Ishikawa (cell line): ENCODE data around the gene DGKI.

Experiments used
- CEBPB ChIP-seq: IDR thresholded peaks from 2 replicates; pipeline ENCODE4 v1.6.1; 2012
- CREB1 ChIP-seq: IDR thresholded peaks from 2 replicates; pipeline ENCODE4 v1.6.1; 2012; ENCODE audit warnings: low read depth
- EGR1 ChIP-seq: IDR thresholded peaks from 2 replicates; pipeline ENCODE4 v1.6.1; 2012
- EP300 ChIP-seq: IDR thresholded peaks from 2 replicates; pipeline ENCODE4 v1.6.1; 2012; ENCODE audit warnings: borderline replicate concordance
- FOXM1 ChIP-seq: IDR thresholded peaks from 2 replicates; pipeline ENCODE4 v1.6.1; 2012; ENCODE audit warnings: low read depth, borderline replicate concordance
- MAX ChIP-seq: IDR thresholded peaks from 2 replicates; pipeline ENCODE4 v1.6.1; 2012
- NFIC ChIP-seq: IDR thresholded peaks from 2 replicates; pipeline ENCODE4 v1.6.1; 2012
- RAD21 ChIP-seq: IDR thresholded peaks from 2 replicates; pipeline ENCODE4 v1.6.1; 2012; ENCODE audit warnings: low read depth
- REST ChIP-seq: IDR thresholded peaks from 2 replicates; pipeline ENCODE4 v1.6.1; 2012; ENCODE audit warnings: low read depth, mild to moderate bottlenecking
- TAF1 ChIP-seq: IDR thresholded peaks from 2 replicates; pipeline ENCODE4 v1.6.1; 2012; ENCODE audit warnings: low read depth, mild to moderate bottlenecking
- TCF12 ChIP-seq: IDR thresholded peaks from 2 replicates; pipeline ENCODE4 v1.6.1; 2012; ENCODE audit warnings: low read depth
- TEAD4 ChIP-seq: IDR thresholded peaks from 2 replicates; pipeline ENCODE4 v1.6.1; 2012
- USF1 ChIP-seq: IDR thresholded peaks from 2 replicates; pipeline ENCODE4 v1.6.1; 2012
- YY1 ChIP-seq: IDR thresholded peaks from 2 replicates; pipeline ENCODE4 v1.6.1; 2012; ENCODE audit warnings: low read depth
- ZBTB7A ChIP-seq: IDR thresholded peaks from 2 replicates; pipeline ENCODE4 v1.6.1; 2012; ENCODE audit warnings: low read depth

Gene DGKI

GRCh38 chr7:137742051-137742450 is 104.7 kb downstream of the DGKI start:
- TF ChIP-seq MAX (no peak), ZBTB7A (no peak), FOXM1 (no peak), CREB1 (no peak), CEBPB (no peak), NFIC (no peak), YY1 (no peak), RAD21 (no peak), TEAD4 (no peak), USF1 (no peak), EGR1 (no peak), EP300 (no peak), REST (no peak), TCF12 (no peak), TAF1 (no peak)

- TF ChIP-seq ZBTB7A (no peak), CREB1 (no peak), TAF1 (no peak), FOXM1 (no peak), YY1 (no peak), EP300 (no peak), MAX (no peak), USF1 (no peak), CEBPB (no peak), EGR1 (no peak), TCF12 (no peak)
These were observed 105.3 kb downstream of the DGKI start for GRCh38 chr7:137741443-137741842.

GRCh38 chr7:137734221-137734620 is 112.6 kb downstream of the DGKI start:
- no peak for TF ChIP-seq USF1

GRCh38 chr7:137732168-137732567 is 114.6 kb downstream of the DGKI start:
- no peak for TF ChIP-seq FOXM1
- TF ChIP-seq EP300: no peak
- no peak for TF ChIP-seq REST
- TF ChIP-seq MAX: no peak
- TF ChIP-seq ZBTB7A: no peak
- no peak for TF ChIP-seq EGR1
- no peak for TF ChIP-seq YY1
- no peak for TF ChIP-seq NFIC
- TF ChIP-seq TCF12: no peak
- no peak for TF ChIP-seq CEBPB
- TF ChIP-seq TAF1: no peak
- no peak for TF ChIP-seq TEAD4
- TF ChIP-seq USF1: no peak
- no peak for TF ChIP-seq CREB1

GRCh38 chr7:137731436-137731835 is 115.3 kb downstream of the DGKI start:
- TF ChIP-seq TAF1 (no peak), NFIC (no peak), USF1 (no peak), EP300 (no peak), REST (no peak), FOXM1 (no peak), MAX (no peak), EGR1 (no peak), ZBTB7A (no peak), YY1 (no peak), CREB1 (no peak), CEBPB (no peak)
